GM21717 (cell line): ENCODE results near the gene MARCHF5.
"Not testable (repeated sequence)": the region's sequence is repeated elsewhere in the genome, so short reads cannot be mapped to it uniquely, and the experiment has no call there.

Source experiments
- ATAC-seq: cut with Tn5 transposase; IDR thresholded peaks from one replicate; pipeline ENCODE4 v1.9.1; 2021; ENCODE audit warnings: mild to moderate bottlenecking, moderate library complexity; ENCODE audit not compliant: unreplicated experiment

Gene MARCHF5

GRCh38 chr10:92304061-92304460, 13.1 kb downstream of the MARCHF5 start:
- no peak for ATAC-seq

DNA sequence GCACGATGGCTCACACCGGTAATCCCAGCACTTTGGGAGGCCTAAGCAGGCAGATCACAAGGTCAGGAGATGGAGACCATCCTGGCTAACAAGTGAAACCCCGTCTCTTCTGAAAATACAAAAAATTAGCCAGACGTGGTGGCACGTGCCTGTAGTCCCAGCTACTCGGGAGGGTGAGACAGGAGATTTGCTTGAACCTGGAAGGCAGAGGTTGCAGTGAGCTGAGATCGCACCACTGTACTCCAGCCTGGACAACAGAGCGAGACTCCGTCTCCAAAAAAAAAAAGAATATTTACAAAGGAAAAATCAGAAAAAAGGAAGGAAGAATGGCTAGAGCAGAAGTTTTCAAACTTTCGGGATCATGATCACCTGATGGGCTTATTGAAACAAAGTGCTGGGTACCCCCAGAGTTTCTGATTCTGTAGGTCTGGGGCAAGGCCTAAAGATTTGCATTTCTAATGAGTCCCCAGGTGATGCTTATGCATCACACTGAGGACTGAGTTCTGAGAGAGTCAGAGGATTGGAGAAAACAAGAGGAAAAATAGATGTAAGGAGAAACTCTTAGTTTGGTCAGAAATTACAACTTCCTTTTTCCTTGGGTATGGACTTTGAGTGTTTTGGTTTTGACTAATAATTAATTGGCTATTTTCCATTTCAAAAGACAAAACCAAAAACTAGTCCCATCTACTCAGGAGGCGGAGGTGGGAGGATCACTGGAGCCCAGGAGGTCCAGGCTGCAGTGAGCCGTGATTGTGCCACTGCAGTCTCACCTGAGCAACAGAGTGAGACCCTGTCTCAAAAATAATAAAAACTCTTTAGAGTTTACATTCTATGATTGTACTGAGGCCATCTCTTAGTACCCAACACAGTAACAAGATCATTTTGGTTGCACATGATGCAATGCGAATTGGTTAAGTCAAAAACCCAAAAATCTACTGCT, 14.4 kb downstream of the MARCHF5 start:
- ATAC-seq: no peak

DNA sequence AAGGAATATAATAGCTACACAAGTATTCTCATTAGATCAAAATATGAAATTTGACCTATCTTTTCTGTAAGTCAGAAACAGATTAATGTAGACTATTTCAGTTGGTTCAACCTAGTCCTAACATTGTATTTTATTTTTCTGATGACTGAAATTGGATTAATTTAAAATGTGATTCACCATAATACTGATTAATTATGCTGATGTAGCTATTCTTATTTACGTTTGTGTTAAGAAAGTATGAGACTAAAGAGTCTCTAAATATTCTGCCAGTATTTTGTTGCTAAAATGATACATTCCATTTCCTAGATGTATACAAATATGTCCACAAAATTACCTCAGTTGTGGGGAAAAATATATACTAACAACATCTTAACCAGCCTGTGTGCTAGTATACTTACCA, 18.3 kb downstream of the MARCHF5 start:
- ATAC-seq: no peak

DNA sequence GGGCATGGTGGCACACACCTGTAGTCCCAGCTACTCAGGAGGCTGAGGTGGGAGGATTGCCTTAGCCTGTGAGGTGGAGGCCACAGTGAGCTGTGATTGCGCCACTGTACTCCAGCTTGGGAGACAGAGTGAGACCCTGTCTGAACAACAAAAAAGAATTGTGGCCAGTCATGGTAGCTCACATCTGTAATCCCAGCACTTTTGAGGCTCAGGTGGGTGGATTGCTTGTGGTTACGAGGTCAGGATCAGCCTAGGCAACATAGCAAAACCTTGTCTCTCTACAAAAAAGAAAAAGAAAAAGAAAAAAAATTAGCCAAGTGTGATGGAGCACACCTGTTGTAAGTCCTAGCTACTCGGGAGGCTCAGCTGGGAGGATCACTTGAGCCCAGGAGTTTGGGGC, 22.8 kb downstream of the MARCHF5 start:
- ATAC-seq: no peak

GRCh38 chr10:92316610-92317009, 25.6 kb downstream of the MARCHF5 start:
- ATAC-seq: no peak

- no peak for ATAC-seq
Observed at GRCh38 chr10:92323079-92323478, 32.1 kb downstream of the MARCHF5 start.

DNA sequence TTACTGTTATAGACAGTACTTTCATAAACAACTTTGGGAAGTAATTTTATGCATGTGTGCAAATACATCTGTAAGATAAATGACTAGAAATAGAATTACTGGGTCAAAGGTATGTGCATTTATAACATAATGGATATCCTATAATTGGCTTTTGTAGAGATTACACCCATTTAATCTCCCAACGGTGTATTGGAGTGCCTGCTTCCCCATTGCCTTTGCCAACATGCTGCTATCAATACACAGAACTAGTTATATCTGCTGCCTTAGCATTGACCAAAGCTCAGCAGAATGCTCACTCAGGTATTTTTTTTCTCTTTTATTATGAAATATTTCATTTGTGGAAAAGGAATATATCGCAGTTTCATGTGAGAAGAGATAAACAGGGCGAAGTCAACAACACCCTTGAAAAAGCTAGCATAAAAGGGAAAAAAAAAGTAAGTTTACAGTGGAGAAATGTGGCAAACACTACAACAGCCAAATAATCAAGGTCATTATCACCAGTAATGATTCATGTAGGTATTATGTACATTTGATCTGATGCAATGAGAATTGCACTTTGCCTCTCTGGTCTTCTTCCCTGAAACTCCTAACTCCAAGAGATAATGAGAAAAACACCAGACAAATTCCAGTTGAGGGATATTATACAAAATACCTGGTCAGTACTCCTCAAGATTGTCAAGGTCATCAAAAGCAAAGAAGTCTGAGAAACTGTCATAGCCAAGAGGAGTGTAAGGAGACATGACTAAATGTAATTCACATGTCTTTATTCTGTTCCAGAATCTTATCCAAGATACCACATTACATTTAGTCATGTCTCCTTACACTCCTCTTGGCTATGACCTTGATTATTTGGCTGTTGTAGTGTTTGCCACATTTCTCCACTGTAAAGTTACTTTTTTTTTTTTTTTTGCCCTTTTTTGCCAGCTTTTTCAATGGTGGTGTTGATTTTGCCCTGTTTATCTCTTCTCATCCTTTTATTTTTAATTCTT, 36.8 kb downstream of the MARCHF5 start:
- no peak for ATAC-seq

DNA sequence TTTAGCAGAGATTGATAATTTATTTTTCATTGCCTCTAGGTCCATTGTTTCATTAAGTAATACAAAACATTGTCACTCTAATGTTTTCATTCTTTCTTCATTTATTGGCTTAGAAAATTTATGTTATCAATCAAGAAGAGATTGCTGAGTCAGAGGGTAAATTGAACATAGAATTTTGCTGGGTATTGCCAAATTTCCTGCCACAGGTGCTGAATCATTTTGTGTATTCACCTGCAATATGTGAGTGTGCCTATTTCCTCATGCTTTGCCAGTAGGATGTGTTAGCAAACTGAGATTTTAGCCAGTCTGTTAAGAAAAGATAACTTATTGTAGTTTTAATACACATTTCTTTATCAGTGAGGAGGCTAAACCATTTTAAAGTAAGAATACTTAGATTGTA, 38.0 kb downstream of the MARCHF5 start:
- ATAC-seq: no peak

- not testable (repeated sequence) for ATAC-seq
Observed at GRCh38 chr10:92329927-92330326, 39.0 kb downstream of the MARCHF5 start.

GRCh38 chr10:92342796-92343195, 51.8 kb downstream of the MARCHF5 start:
- no peak for ATAC-seq

GRCh38 chr10:92345575-92345974, 54.6 kb downstream of the MARCHF5 start:
- ATAC-seq: not testable (repeated sequence)

DNA sequence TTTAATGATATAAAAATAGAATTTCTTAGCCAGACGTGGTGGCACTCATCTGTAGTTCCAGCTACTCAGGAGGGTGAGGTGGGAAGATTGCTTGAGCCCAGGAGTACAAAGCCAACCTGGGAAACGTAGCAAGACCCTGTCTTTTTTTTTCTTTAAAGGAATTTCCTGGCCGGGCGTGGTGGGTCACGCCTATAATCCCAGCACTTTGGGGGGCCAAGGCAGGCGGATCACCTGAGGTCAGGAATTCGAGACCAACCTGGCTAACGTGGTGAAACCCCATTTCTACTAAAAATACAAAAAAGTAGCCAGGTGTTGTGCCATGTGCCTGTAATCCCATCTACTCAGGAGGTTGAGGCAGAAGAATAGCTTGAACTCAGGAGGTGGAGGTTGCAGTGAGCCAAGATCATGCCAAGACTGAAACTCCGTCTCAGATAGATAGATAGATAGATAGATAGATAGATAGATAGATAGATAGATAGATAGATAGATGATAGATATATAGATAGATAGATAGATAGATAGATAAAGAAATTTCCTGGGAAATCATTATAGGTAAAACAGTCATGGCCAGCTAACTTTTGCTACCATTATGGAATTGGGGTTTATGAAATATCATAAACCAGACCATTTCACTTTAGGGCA, 56.2 kb downstream of the MARCHF5 start:
- ATAC-seq: not testable (repeated sequence)

- no peak for ATAC-seq
Observed at GRCh38 chr10:92350411-92350810, 59.4 kb downstream of the MARCHF5 start.

DNA sequence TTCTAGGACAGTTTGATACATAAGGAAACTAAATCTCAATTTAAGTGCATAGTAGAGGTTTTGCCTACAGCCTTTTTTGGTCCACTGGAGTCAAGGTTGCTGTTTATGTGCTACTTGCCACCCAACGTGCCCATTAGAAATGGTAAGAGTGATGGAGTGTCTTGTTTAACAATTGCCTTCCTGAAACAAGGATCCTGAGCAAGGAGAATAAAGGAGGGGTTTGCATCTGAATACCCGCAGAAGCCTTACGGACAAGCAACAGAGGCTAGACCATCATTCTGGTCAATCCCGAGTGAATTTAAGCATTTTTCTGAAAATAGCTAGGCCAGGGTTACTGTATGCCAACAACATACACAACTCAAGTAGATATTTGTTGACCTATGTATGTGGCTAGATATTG, 63.6 kb downstream of the MARCHF5 start:
- no peak for ATAC-seq

GRCh38 chr10:92356041-92356440, 65.1 kb downstream of the MARCHF5 start:
- no peak for ATAC-seq

GRCh38 chr10:92363498-92363897, 72.5 kb downstream of the MARCHF5 start:
- ATAC-seq: no peak

DNA sequence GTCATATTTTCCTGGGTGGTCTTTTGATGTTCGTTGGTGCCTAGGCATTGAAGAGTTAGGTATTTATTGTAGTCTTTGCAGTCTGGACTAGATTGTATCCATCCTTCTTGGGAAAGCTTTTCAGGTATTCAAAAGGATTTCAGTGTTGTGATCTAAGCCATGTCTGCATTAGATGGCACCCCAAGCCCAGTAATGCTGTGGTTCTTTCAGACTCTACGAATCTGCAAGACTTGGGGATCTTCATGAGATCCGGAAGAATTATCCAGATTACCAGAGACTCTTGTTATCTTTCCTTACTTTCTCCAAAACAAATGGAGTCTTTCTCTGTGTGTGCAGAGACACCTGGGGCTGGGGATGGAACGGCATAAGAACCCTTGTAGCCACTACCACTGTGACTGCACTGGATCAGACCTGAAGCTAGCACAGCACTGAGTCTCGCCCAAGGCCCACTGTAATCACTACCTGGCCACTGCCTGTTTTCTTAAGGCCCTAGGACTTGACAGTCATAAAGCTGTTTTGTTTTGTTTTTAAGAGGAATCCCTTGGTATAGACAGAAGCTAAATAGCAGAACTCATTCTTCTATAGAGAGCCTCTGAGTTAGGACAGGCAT, 75.5 kb downstream of the MARCHF5 start:
- ATAC-seq: no peak

DNA sequence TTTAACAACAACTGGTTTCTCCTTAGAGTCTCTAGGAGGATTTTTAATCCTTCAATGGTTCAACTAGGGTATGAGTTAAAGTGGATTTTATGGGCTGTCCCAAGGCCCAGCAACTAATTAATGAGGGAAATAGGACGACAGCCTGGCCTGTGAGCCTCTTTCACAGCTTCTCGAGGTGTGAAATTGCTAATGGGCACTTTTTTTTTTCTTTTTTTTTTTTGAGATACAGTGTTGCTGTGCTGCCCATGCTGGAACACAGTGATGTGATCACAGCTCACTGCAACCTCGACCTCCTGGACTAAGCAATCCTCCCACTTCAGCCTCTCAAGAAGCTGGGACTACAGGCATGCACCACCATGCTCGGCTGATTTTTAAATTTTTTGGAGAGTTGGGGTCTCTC, 87.0 kb downstream of the MARCHF5 start:
- ATAC-seq: no peak

GRCh38 chr10:92381543-92381954, 90.6 kb downstream of the MARCHF5 start:
- ATAC-seq: no peak

- ATAC-seq: no peak
Observed at GRCh38 chr10:92382631-92383030, 91.7 kb downstream of the MARCHF5 start.

- ATAC-seq: no peak
Observed at GRCh38 chr10:92384741-92385140, 93.8 kb downstream of the MARCHF5 start.
